NCI-H82 (cell line): ENCODE measurements around the gene CCDC149.
A peak's percentile ranks its signal among the peaks of the same experiment; 100 is the strongest.

Experiments used
- DNase-seq: peaks from one replicate; lab custom pipeline; 2025; lab: John Stamatoyannopoulos, UW

Gene CCDC149

GRCh38 chr4:24912252-24913118 lies at the start of gene CCDC149:
Gene CCDC149, minus strand, starts transcription at chr4:24913042. Its CDS starts 178 bp downstream, at chr4:24912864.
- DNase-seq = peak; percentile 91

- no peak for DNase-seq
Observed at GRCh38 chr4:24957886-24958285, 45.0 kb upstream of the CCDC149 start.

GRCh38 chr4:24956763-24957162 lies 43.9 kb upstream of the CCDC149 start:
- no peak for DNase-seq

GRCh38 chr4:24956091-24956490 lies 43.2 kb upstream of the CCDC149 start:
- no peak for DNase-seq

- no peak for DNase-seq
Observed at GRCh38 chr4:24952667-24953066, 39.8 kb upstream of the CCDC149 start.

- DNase-seq = no peak
Observed at GRCh38 chr4:24949970-24950369, 37.1 kb upstream of the CCDC149 start.

GRCh38 chr4:24937917-24938281 lies 25.1 kb upstream of the CCDC149 start:
- no peak for DNase-seq

- no peak for DNase-seq
Observed at GRCh38 chr4:24937176-24937916, 24.5 kb upstream of the CCDC149 start.

- DNase-seq = no peak
Observed at GRCh38 chr4:24935856-24936255, 23.0 kb upstream of the CCDC149 start.

GRCh38 chr4:24934311-24934710 lies 21.5 kb upstream of the CCDC149 start:
- DNase-seq = no peak

- DNase-seq = peak; percentile 59
Observed at GRCh38 chr4:24933684-24934275, 20.9 kb upstream of the CCDC149 start.

- DNase-seq = no peak
Observed at GRCh38 chr4:24932515-24933225, 19.8 kb upstream of the CCDC149 start.

GRCh38 chr4:24930151-24930550 lies 17.3 kb upstream of the CCDC149 start:
- DNase-seq = no peak

GRCh38 chr4:24928708-24929107 lies 15.9 kb upstream of the CCDC149 start:
- DNase-seq = no peak

- DNase-seq = no peak
Observed at GRCh38 chr4:24927049-24927448, 14.2 kb upstream of the CCDC149 start.

GRCh38 chr4:24924309-24924781 lies 11.5 kb upstream of the CCDC149 start:
- DNase-seq = no peak

GRCh38 chr4:24923550-24923949 lies 10.7 kb upstream of the CCDC149 start:
- DNase-seq = no peak

GRCh38 chr4:24923002-24923401 lies 10.2 kb upstream of the CCDC149 start:
- no peak for DNase-seq

GRCh38 chr4:24922416-24922815 lies 9.6 kb upstream of the CCDC149 start:
- no peak for DNase-seq

- DNase-seq = no peak
Observed at GRCh38 chr4:24921491-24921890, 8.6 kb upstream of the CCDC149 start.

- no peak for DNase-seq
Observed at GRCh38 chr4:24920008-24920407, 7.2 kb upstream of the CCDC149 start.
